ENCODE results near the gene ATG10.
"Not testable (repeated sequence)": the region's sequence is repeated elsewhere in the genome, so short reads cannot be mapped to it uniquely, and the experiment has no call there.

The ATG10 gene

DNA sequence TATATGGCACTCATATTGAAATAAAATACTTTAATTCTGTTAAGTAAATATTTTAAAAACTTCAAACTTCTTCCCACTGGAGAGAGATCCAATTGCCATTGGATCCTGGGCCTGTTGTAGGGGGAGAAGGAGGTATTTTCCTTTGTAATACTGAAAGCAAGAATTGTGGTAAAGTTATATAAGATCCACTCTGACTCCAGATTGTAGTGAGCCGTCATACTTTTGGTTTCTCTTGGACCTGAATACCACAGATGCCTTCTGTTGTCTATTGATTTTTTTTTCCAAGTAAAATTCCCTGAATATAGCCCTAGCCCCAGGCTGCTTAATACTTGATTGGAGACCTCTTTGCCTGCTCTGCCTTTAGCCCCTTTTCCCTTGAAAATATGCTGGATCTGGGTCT is 86.9 kb downstream of the ATG10 start:
- DNase-seq: no peak

DNA sequence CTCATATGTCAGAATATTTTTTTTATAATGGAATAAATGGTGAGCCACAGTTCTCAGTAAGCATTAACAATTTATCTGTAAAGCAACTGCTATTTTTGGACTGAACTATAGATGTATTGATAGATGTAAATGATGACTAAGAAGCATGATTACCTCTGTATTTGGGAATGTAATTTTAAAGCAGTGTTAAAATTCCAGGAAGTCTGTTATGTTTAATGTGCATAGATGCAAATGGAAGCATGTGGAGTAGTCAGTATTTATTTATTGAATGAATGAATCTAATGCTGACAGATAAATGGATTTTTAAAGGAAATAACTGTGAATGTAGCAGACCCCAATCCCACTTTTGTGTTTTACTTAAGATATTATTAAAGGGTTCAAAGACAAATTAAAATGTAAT is 95.0 kb downstream of the ATG10 start:
- DNase-seq: no peak

DNA sequence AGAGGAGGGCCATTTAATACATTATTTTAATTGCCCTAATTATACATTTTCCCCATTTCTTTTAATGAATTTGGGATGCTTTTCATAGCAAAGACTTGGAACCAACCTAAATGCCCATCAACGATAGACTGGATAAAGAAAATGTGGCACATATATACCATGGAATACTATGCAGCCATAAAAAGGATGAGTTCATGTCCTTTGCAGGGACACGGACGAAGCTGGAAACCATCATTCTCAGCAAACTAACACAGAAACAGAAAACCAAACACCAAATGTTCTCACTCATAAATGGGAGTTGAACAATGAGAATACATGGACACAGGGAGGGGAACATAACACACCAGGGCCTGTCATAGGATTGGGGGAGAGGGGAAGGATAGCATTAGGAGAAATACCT is 96.2 kb downstream of the ATG10 start:
- not testable (repeated sequence) for DNase-seq

DNA sequence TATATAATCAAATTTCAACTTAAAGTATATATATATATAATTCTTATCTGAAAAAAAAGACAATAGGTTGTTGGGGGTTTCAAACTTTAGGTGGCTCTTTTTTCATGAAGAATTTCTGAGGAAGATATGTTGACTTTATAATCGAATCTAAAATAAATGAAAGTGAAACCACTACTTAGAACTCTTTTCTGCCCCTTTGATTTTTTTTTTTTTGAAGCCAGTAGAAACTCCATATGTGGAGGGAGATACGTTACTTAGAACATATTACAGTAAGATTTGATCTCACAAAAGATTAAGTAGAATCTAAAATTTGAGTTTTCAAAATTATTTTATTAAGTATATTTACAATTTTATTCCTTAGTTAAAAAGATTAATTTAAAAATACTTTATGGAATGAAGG is 96.9 kb downstream of the ATG10 start:
- no peak for DNase-seq

DNA sequence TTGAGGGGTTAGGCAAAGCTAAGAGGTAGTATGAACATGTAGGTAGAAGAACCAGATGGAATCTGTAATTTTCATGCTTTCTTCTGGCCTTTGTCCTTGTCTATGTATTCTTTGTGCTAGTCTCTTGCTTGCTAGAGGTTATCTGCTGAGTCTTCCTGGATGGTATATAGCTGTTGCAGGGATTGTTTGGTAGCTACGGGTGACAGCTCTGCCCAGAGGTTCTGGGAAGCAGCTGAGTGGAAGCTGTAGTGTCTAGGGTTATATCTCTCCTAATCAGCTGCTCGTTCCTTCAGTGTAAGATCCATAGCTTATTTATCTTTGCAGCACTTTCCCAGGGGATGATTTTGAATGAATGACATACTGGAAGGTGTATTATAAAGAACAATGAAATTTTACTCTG is 100.3 kb downstream of the ATG10 start:
- DNase-seq: no peak

DNA sequence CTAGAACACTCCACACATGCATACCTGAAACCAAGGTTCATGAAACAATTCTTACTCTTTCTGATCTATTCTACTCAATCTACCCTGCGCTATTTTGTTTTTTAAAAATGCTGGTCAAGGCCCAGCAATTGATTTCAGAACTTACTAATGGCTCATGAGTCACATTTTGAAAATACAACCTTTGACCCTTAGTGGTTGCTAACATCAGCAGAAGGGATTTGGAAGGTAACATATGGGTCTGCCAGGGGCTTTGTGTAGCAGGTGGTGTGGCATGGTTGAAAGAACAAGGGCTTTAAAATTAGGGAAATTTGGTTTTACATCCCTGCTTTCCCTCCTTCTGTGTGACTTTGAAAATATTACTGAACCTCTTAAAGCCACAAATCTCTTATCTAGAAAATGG is 101.4 kb downstream of the ATG10 start:
- no peak for DNase-seq

DNA sequence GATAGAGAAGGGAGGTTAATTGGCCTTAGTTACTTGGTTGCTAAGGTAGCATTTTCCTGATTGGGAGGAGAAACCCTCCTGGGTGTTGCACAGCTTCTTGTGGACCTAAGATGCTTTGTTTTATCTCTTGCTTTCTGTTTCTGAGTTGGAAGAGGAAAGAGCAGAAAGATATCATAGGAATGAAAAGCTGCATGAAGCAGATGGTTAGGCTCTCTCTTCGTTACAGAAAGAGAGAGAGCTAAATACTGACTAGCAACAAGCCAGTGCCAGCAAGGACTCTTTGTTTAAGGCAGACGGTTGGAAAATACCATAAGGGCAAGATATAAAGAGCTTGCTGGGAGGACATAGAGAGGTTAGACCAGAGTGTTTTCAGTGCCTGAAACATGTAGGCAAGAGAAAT is 103.1 kb downstream of the ATG10 start:
- no peak for DNase-seq

DNA sequence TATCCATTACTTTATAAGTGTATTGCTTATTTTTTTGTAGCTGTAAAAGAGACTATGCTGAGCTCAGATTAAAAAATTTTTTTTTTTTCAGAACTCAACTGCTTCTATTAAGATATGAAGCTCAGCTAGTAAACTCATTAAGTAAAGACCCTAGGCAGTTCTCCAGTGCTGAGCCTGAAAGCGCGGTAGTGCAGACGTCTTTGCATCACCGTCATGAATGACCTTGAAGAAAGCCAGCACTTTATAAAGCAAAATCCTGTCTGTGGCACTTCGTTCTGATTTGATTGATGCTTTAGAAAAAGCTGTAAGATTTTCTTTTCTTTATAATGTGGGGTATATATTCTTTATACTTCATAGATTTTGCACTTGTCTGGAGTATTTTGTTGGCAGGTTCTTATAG is 105.7 kb downstream of the ATG10 start:
- DNase-seq: no peak

DNA sequence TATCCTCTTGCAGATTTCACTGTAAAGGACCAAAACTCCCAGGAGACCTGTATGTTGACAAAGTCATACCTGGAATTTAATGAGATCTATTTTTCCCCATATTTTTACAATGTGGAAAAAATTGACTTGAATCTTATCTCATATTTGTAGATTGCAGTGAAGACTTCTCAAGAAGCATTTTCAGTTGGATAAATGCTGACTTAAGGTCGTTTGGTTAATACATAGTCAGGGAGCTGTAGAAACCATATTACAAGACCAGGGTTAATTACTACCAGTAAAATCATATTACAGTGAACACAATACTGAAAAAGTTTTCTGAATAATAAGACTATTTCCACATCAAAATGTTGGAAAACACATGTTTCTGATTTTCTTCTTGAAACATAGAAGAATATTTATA is 119.8 kb downstream of the ATG10 start:
- DNase-seq: no peak

DNA sequence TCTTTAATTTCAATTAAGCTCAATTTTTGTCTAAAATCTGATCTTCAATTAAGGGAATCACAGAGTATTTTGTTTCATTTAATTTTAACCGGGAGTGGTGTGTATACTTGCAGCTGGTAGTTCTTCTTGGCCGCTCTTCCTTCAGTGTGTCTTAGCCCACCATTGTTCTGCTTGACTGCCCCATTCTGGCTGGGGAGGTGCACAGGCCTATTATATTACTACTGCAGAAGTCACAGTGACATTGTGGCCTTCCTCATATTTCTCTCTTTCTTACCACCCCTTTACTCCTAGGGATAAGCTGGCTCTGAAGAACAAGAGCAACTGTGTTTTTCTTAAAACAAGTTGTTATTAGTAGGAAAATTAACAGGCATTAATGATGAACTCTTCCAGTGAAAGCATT is 123.7 kb downstream of the ATG10 start:
- DNase-seq: no peak

DNA sequence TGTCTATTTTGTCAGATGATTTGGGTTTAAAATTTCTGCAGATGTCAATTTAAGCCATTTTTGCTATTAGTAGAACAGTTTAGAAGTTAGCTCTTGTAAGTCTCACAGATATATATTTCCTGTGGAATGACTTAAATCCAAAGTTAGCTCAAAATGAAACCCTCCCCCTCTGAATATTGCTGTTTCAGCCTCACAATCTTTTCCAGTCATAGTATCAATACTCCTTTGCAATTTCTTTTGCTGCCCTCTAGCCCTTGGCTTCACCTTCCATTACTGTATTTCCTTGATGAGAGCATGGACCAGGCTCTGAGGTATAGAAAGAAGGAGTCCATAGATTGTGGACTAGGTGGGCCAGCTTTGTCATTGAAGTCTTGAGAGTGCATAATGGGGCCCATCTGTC is 124.4 kb downstream of the ATG10 start:
- DNase-seq: no peak

DNA sequence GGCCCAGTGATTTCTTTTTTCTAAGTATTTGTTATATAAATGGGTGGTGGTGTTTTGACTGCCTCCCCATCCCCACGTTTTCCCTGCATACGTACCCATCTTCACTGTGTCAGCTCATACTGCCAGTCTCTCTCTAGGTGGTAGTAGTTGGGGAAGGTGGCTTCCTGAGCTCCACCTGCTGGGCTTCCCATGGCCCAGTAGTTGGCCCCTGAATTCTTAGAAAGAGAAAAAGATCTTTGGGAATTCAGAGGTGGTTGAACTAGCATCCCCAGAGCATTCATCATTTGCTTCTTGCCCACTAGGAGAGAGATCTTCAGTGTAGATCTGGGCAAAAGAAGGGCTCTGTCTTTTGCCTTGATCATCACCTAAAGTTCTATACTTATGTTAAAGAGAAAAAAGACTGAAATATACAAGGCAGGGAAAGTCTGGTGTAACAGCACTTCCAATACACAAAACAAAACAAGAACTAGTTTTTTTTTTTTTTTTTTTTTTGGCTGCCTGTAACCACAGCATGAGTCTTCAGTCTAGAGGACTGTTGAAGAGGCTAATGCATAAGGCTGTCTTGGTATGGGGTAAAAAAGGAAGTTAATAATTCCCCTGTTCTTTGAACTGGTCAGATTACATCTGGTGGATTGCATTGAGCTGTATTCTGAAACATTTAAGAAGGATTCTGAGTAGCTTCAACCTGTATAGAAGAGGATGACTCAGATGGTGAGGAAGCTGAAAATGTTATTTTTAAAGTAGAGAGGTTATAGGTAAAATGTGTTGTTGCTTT is 128.7 kb downstream of the ATG10 start:
- DNase-seq: no peak

DNA sequence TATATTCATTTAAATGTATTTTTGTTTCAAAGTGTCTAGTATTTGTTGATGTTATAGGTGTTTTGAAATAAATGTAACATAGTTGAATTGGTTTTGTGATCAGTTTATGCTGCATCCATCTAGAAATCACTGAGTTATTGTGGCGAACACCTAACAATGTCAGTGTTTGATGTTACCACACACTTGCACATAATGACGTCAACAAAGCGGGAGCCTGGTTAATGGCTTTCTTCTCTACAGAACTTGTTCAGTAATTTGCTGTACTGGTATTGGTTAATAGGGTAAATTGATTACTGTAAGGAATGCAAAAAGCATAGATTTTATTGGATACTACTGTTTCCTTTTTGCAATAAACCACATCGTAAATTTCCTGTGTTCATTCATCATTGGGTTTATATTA is 133.0 kb downstream of the ATG10 start:
- no peak for DNase-seq

DNA sequence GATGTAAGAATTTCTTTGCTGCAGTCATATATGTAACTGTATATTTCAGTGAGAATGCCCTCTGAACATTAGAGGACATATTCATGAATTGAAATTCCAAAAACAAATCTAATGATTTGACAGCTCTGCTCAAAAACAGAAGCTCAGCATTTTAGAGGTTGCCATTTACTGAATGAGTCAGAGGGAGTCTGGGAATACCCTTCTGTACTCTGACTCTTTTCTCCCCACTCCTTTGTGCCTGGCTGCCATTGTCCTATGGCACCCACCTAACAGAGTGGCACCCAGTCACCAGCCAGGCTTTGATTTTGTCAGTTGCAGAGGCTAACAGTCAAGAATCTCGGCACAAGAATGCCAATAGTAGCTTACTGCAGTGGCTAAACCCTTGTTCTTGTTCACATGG is 133.6 kb downstream of the ATG10 start:
- DNase-seq: no peak

DNA sequence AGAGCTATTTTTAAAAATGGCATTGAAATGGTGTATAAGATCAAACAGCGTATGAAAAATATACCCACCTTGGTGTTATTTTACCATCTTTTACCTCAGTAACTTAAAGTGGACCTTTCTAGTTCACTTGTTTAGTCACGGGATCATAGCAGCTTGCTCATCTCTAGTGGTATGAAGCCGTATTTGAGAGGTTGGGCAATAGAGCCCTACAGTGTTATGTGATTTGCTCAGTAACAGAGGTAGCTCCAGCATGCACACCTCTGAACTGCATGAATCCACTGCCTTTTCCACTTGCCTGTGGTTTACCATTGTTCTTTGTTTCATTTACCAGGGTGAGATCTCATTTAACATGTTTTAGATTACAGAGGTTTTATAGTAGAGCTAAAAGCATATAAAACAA is 134.4 kb downstream of the ATG10 start:
- no peak for DNase-seq

DNA sequence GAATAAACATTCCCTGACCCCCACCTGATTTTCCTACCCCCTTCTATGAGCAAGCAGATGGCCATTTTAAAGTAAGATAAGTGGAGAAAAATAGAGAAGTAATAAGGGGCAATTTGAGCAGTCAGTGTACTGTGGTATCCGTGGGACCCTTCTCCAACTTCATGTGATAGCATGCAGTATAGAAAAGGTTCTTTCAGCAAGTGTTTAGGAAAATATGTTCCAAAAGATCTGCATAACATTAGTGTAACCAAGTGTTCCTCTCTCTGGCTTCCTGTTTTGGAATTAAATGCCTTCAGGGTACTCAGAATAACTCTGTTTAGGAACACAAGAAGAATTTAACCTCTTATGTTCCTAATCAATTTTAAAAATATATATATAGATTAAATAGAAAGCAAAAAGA is 134.9 kb downstream of the ATG10 start:
- no peak for DNase-seq

DNA sequence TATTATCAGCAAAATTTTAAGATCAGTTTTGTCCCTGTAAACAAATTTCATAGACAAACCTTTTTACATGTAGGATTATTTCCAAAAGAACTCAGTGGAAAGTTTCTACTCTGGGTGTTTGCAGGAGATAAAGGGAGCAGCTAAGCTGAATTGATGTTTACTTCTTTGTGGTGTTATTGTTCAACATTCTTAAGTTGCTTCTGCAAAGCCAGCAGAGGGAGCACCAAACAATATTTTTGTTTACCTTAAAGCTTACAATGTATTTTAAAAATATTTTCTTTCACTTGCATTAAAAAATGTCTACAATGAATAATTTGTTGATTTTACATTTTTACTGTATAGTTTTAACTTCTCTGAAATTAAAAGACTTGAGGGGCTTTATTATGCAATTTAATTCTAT is 135.4 kb downstream of the ATG10 start:
- DNase-seq: no peak

DNA sequence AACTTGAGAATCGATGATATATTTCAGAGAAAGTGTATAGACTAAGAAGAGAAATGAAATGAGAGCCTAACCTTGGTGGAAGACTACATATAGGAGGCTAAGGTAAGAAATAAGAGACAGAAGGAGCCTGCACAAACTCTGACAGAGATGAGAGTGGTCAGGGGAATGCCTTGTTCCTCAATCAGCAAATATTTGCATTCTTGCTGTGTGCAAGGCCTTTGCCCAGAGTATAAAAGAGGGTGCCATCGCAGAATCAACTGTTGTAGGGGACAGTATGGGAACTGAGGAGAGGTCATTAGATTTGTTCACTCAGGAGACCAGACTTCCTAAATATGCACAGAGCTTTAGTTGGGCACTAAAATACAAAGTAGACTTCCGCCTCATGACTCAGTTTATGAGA is 137.2 kb downstream of the ATG10 start:
- no peak for DNase-seq

DNA sequence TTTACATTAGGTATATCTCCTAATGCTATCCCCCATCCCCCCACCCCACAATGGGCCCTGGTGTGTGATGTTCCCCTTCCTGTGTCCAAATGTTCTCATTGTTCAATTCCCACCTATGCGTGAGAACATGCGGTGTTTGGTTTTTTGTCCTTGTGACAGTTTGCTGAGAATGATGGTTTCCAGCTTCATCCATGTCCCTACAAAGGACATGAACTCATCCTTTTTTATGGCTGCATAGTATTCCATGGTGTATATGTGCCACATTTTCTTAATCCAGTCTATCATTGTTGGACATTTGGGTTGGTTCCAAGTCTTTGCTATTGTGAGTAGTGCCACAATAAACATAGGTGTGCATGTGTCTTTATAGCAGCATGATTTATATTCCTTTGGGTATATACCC is 138.1 kb downstream of the ATG10 start:
- DNase-seq: not testable (repeated sequence)

DNA sequence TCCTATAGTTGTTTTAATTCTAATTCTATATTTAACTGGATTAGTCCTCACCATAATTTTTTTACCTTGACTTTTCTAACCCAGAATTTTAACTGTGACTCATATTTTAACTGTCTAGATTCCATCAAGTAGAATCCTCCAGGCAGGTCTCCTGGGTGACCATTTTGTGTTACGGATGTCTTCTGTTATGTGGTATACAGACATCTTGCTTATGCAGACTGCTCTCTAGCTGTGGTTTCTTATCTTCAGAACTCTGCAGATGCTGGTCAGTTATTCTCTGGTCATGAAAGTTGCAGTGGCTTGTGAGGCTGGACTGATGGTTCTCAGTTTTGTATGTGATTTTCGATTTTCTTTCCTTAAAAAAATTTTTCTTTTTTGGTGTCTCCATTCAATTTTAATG is 139.4 kb downstream of the ATG10 start:
- DNase-seq: no peak

DNA sequence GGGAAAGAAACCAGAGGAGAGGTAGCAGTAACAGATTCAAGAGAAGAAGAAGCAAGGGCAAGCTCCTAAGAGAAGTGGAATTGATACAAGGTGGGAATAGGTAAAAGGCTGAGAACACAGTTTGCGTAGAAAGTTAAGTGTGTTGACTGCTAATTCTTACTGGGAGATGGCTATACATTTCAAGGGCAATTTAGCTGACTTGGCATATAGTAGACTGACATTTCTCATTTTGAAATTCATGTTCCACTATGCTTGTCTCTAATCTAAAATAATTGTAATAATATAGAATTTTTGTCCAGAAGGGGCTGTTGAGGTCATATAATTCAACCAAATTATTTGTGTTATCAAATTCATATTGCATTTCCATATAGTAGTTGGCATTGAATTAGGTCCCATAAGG is 144.0 kb downstream of the ATG10 start:
- no peak for DNase-seq

DNA sequence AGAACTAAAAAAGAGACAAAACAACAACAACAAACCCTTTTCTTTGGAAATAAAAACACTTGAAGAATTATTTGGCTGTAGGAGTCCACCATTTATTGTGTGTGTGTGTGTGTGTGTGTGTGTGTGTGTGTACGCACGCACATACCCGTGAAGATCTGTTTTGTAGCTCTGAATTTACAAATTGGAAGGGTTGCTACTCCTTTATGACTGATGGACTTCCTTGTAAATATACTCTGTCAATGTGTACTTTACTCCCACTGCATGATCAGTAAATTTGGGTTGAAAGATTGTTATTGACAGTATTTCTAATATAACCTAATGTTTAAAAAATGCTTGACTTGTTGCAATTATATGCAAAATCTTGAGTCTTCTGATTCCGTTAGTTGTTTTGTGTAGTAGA is 148.1 kb downstream of the ATG10 start:
- no peak for DNase-seq

DNA sequence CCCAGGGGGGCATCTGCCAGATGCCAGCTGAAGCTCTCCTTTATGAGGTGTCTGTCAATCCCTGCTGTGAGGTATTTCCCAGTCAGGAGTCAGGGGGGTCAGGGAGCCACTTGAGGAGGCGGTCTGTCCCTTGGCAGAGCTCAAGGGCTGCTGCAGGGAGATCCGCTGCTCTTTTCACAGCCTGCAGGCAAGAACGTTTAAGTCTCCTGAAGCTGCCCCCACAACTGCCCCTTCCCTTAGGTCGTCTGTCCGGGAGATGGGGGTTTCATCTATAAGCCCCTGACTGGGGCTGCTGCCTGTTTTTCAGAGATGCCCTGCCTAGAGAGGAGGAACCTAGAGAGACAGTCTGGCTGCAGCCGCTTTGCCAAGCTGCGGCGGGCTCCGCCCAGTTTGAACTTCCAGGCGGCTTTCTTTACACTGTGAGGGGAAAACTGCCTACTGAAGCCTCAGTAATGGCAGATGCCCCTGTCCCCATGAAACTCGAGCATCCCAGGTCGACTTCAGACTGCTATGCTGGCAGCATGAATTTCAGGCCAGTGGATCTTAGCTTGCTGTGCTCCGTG is 158.0 kb downstream of the ATG10 start:
- DNase-seq: no peak

DNA sequence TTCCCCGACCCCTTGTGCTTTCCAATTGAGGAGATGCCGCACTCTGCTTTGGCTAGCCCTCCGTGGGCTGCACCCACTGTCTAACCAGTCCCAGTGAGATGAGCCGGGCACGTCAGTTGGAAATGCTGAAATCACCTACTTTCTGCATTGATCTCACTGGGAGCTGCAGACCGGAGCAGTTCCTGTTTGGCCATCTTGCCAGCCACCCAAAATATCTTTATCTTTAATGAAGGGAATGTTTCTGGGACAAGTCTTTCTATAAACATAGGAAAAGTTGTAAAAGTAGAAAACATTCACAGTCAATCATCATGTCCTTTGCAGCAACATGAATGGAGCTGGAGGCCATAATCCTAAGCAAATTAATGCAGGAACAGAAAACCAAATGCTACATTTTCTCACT is 158.8 kb downstream of the ATG10 start:
- DNase-seq: no peak

DNA sequence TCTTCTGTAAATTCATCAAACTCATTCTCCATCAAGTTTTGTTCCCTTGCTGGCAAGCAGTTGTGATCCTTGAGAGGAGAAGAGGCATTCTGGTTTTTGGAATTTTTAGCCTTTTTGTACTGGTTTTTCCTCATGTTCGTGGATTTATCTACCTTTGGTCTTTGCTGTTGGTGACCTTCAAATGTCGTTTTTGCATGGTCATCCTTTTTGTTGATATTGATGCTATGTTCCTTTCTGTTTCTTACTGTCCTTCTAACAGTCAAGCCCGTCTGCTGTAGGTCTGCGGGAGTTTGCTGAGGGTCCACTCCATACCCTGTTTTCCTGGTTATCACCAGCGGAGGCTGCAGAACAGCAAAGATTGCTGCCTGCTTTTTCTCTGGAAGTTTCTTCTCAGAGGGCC is 165.4 kb downstream of the ATG10 start:
- no peak for DNase-seq
